OCI-LY1 (cell line): ENCODE results near the gene TRPM3.
A peak's percentile ranks its signal among the peaks of the same experiment; 100 is the strongest.

Experiments used
- EZH2 ChIP-seq: fragments of 200-600 bp; sonication (generic), shearing (Covaris generic); IDR thresholded peaks from 2 replicates; pipeline ENCODE4 v1.8.0; 2017; ENCODE audit warnings: borderline replicate concordance, mixed run types, mild to moderate bottlenecking, antibody characterized with exemption, low read length, moderate library complexity, mixed read lengths
- TF ChIP-seq, protein P1 (sequence below): fragments of 200-600 bp; sonication (generic), shearing (Covaris generic); IDR thresholded peaks from 2 replicates; pipeline ENCODE4 v1.5.1; 2017; ENCODE audit warnings: mild to moderate bottlenecking, antibody characterized with exemption, low read length, moderate library complexity, mixed read lengths

- TF ChIP-seq, protein P1, sequence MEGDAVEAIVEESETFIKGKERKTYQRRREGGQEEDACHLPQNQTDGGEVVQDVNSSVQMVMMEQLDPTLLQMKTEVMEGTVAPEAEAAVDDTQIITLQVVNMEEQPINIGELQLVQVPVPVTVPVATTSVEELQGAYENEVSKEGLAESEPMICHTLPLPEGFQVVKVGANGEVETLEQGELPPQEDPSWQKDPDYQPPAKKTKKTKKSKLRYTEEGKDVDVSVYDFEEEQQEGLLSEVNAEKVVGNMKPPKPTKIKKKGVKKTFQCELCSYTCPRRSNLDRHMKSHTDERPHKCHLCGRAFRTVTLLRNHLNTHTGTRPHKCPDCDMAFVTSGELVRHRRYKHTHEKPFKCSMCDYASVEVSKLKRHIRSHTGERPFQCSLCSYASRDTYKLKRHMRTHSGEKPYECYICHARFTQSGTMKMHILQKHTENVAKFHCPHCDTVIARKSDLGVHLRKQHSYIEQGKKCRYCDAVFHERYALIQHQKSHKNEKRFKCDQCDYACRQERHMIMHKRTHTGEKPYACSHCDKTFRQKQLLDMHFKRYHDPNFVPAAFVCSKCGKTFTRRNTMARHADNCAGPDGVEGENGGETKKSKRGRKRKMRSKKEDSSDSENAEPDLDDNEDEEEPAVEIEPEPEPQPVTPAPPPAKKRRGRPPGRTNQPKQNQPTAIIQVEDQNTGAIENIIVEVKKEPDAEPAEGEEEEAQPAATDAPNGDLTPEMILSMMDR = peak; percentile 56; the same call in 1 of the 2 replicates
- TF ChIP-seq EZH2 = no peak
These were observed 636.9 kb downstream of the TRPM3 start for GRCh38 chr9:70484232-70485130.
